Spleen (tissue), 11 donors: ENCODE results near the gene PRODH2. TPM values are rescaled to one million over a fixed set of nuclear protein-coding genes. Genes with fewer than 3 reads are reported as not detected.

ENCODE experiments used
- DNase-seq: peaks from one replicate; pipeline ENCODE4 v3.0.0-alpha.2; 2020
- H3K27ac ChIP-seq, 8 donors: fragments of 200-600 bp; sonication (generic) in 7 of 8; 1 replicate in 4 of 8; 2 replicates in 4 of 8; pipeline versions ENCODE4 v1.5.0 to v1.8.0; 2016 to 2021; ENCODE audit warnings: inconsistent platforms in 4 of 8, mild to moderate bottlenecking in 4 of 8, moderate library complexity in 1 of 8
- H3K27me3 ChIP-seq, 7 donors: fragments of 200-600 bp; sonication (generic) in 6 of 7; replicated peaks in 1 of 7; 1 replicate in 4 of 7; 2 replicates in 3 of 7; pipeline versions ENCODE4 v1.5.0 to v1.8.0; 2016 to 2021; ENCODE audit warnings: inconsistent platforms in 3 of 7, mild to moderate bottlenecking in 1 of 7
- H3K36me3 ChIP-seq, 6 donors: fragments of 200-600 bp; sonication (generic) in 5 of 6; 1 replicate in 4 of 6; 2 replicates in 2 of 6; pipeline versions ENCODE4 v1.5.0 to v1.8.0; 2016 to 2021; ENCODE audit warnings: inconsistent platforms in 2 of 6
- H3K4me1 ChIP-seq, 6 donors: fragments of 200-600 bp; sonication (generic) in 5 of 6; 1 replicate in 3 of 6; 2 replicates in 3 of 6; pipeline versions ENCODE4 v1.5.0 to v1.8.0; 2016 to 2021; ENCODE audit warnings: inconsistent platforms in 3 of 6
- H3K4me3 ChIP-seq, 8 donors: fragments of 200-600 bp; sonication (generic) in 7 of 8; 1 replicate in 4 of 8; 2 replicates in 4 of 8; pipeline versions ENCODE4 v1.5.0 to v1.8.0; 2016 to 2021; ENCODE audit warnings: inconsistent platforms in 4 of 8, mild to moderate bottlenecking in 4 of 8, moderate library complexity in 2 of 8
- H3K9me3 ChIP-seq, 8 donors: fragments of 200-600 bp; sonication (generic) in 7 of 8; 1 replicate in 4 of 8; 2 replicates in 4 of 8; pipeline versions ENCODE4 v1.5.0 to v1.8.0; 2016 to 2021; ENCODE audit warnings: inconsistent platforms in 4 of 8
- CTCF ChIP-seq, 11 experiments: fragments of 200-600 bp in 7 of 11; fragments of 450-650 bp in 4 of 11; sonication (generic) in 4 of 11; IDR thresholded peaks in 8 of 11; conservative IDR thresholded peaks in 3 of 11; 1 replicate in 7 of 11; 2 replicates in 4 of 11; pipeline versions ENCODE4 v1.4.0 to v1.8.0; 2016 to 2021; ENCODE audit warnings: antibody characterized with exemption in 11 of 11, inconsistent platforms in 4 of 11, mild to moderate bottlenecking in 1 of 11
- POLR2A ChIP-seq, 3 donors: fragments of 450-650 bp; IDR thresholded peaks; one replicate each; pipeline ENCODE4 v1.5.1; 2017; ENCODE audit warnings: antibody characterized with exemption in 3 of 3, mild to moderate bottlenecking in 1 of 3
- POLR2AphosphoS5 ChIP-seq, 3 donors: sonication (generic); formaldehyde crosslinking; IDR thresholded peaks; one replicate each; pipeline ENCODE4 v1.5.1; 2017; ENCODE audit warnings: antibody characterized with exemption in 3 of 3
- WGBS, 5 donors: extraction: QIAGEN DNeasy Blood & Tissue Kit in 3 of 5; methylation state at CpG; one replicate each; pipeline versions ENCODE4 v1.1.5 to v1.1.7; 2013 to 2018; 5-methylcytosine and 5-hydroxymethylcytosine counted together
- intact Hi-C: fragments of 100-400 bp; cut with DNase I; formaldehyde crosslinking; loops from one replicate; pipeline ENCODE4 v1.15.0; 2023; ENCODE audit warnings: low total_unique reads
- polyA plus RNA-seq, 3 donors: library from polyadenylated mRNA; stranded (reverse); fragments of 200-250 nt; gene quantifications; one replicate each; pipeline ENCODE4 v1.2.1, GENCODE V29; 2013
- total RNA-seq, 7 donors: library from RNA; depleted of rRNA in 3 of 7; stranded (reverse); fragments of >200 nt in 3 of 7; fragmentation: NEBNext Ultra II Directional in 4 of 7; extraction: Animal tissue kit (Norgen Biotek cat#: 25700) in 4 of 7; gene quantifications; one replicate each; pipeline versions ENCODE4 v1.1.0 to v1.2.1, GENCODE V29; 2016 to 2021
- donor health status: healthy with polysubstance abuse.
- donor health status: DM: no; HTN: no; CAD: no; lungs with moderate emphysema.
- donor health status: DM: no; HTN: no; CAD: no.
- donor health status: Bipolar disorder and iron deficiency.
- donor health status: healthy.
- donor health status: DM: no; HTN: no; CAD: no.
- donor health status: DM: yes; HTN: yes; CAD: no.

PRODH2 gene
- total and polyA plus RNA-seq, 10 donors, result 0.06 TPM; not detected in 9

DNA sequence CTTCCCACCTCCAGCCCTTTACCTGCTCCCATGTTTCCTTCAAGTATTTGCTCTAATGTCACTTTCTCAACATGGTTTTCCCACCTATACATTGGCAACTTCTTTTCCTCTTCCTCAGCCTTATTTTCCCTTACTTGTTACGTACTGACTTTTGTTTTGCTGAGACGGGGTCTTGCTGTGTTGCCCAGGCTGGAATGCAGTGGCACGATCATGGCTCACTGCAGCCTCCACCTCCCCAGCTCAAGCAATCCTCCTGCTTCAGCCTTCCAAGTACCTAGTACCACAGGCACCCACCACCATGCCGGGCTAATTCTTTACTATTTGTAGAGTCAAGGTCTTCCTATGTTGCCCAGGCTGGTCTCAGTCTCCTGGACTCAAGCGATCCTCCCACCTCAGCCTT, 5.0 kb downstream of the PRODH2 start:
- H3K9me3 ChIP-seq, result no peaks in the 10 kb centered on the region
- H3K27me3 ChIP-seq, result peaks cover 0 to 28% (median 0%) of the 10 kb centered on the region in 7 donors
- intact Hi-C loops, result no loop called here
- WGBS, 5 donors, result 90 to 93% (median 91%) methylated on average over 5 of the region's 5 CpGs
- TF ChIP-seq POLR2AphosphoS5 (IDR thresholded peaks at IDR 0.05) (no peak), CTCF (IDR thresholded peaks at IDR 0.05 in 8 of 11, conservative IDR thresholded peaks at IDR 0.05 in 3 of 11) (no peak), POLR2A (IDR thresholded peaks at IDR 0.05) (no peak)
- DNase-seq, result no peak
- no peaks in the 10 kb centered on the region for H3K36me3 ChIP-seq
- H3K4me1 ChIP-seq, result peaks cover 0 to 24% (median 2%) of the 10 kb centered on the region in 6 donors
- no peak overlapping the region for H3K27ac ChIP-seq
- H3K4me3 ChIP-seq, result no peak overlapping the region

- H3K4me1 ChIP-seq, result peaks cover 0 to 24% (median 2%) of the 10 kb centered on the region in 6 donors
- no peak overlapping the region for H3K4me3 ChIP-seq
- TF ChIP-seq POLR2A (IDR thresholded peaks at IDR 0.05), result no peak
- no peak for TF ChIP-seq POLR2AphosphoS5 (IDR thresholded peaks at IDR 0.05)
- TF ChIP-seq CTCF (IDR thresholded peaks at IDR 0.05 in 8 of 11, conservative IDR thresholded peaks at IDR 0.05 in 3 of 11), result no peak
- 87 to 98% (median 91%) methylated on average over 11 to 18 of the region's 18 CpGs for whole genome bisulfite sequencing, 5 donors
- intact Hi-C loops, result no loop called here
- H3K27me3 ChIP-seq, result peaks cover 0 to 18% (median 0%) of the 10 kb centered on the region in 7 donors
- no peak overlapping the region for H3K27ac ChIP-seq
- DNase-seq, result no peak
- H3K9me3 ChIP-seq, result peaks cover 0 to 3% (median 0%) of the 10 kb centered on the region in 8 donors
- H3K36me3 ChIP-seq, result no peaks in the 10 kb centered on the region
These were observed 6.0 kb downstream of the PRODH2 start for GRCh38 chr19:35806597-35806996.

GRCh38 chr19:35805526-35806102, 7.0 kb downstream of the PRODH2 start:
- Histone ChIP-seq H3K36me3 (no peaks in the 10 kb centered on the region), H3K4me3 (no peak overlapping the region), H3K9me3 (peaks cover 0 to 3% (median 0%) of the 10 kb centered on the region in 8 donors), H3K4me1 (peaks cover 0 to 24% (median 2%) of the 10 kb centered on the region in 6 donors), H3K27me3 (peaks cover 0 to 16% (median 0%) of the 10 kb centered on the region in 7 donors), H3K27ac (no peak overlapping the region)
- no peak for DNase-seq
- WGBS, 5 donors, result 64 to 78% (median 67%) methylated on average over 5 of the region's 5 CpGs
- TF ChIP-seq POLR2AphosphoS5 (IDR thresholded peaks at IDR 0.05), result no peak
- TF ChIP-seq CTCF (IDR thresholded peaks at IDR 0.05 in 8 of 11, conservative IDR thresholded peaks at IDR 0.05 in 3 of 11), result no peak
- no peak for TF ChIP-seq POLR2A (IDR thresholded peaks at IDR 0.05)
- intact Hi-C loops, result no loop called here

GRCh38 chr19:35801828-35802227, 10.8 kb downstream of the PRODH2 start:
- DNase-seq, result no peak
- Histone ChIP-seq H3K4me1 (peaks cover 0 to 31% (median 4%) of the 10 kb centered on the region in 6 donors), H3K27me3 (peaks cover 0 to 41% (median 6%) of the 10 kb centered on the region in 7 donors), H3K27ac (no peak overlapping the region), H3K36me3 (no peaks in the 10 kb centered on the region), H3K9me3 (peaks cover 0 to 3% (median 0%) of the 10 kb centered on the region in 8 donors), H3K4me3 (no peak overlapping the region)
- intact Hi-C loops, result no loop called here
- TF ChIP-seq POLR2A (IDR thresholded peaks at IDR 0.05) (no peak), CTCF (IDR thresholded peaks at IDR 0.05 in 8 of 11, conservative IDR thresholded peaks at IDR 0.05 in 3 of 11) (no peak), POLR2AphosphoS5 (IDR thresholded peaks at IDR 0.05) (no peak)
- WGBS, 5 donors, result 60 to 69% (median 61%) methylated on average over 3 of the region's 3 CpGs
